Mammary epithelial cell (primary cell): ENCODE data around the gene POLL.

Experiments
- CTCF ChIP-seq, 2 donors: IDR thresholded peaks in 1 of 2; conservative IDR thresholded peaks in 1 of 2; 2 replicates each; pipeline ENCODE4 v1.5.1; 2011 to 2012; ENCODE audit warnings: inconsistent platforms in 2 of 2, low read length in 2 of 2, mild to moderate bottlenecking in 2 of 2, control low read depth in 1 of 2, low read depth in 1 of 2; ENCODE audit not compliant: insufficient read depth in 1 of 2; ENCODE audit errors: extremely low read depth in 1 of 2
- EZH2 ChIP-seq: IDR thresholded peaks from 2 replicates; pipeline ENCODE4 v1.6.1; 2012; ENCODE audit warnings: low read length, inconsistent platforms, borderline replicate concordance

GRCh38 chr10:101578192-101578591 is 9.9 kb downstream of the POLL start:
- TF ChIP-seq CTCF (conservative IDR thresholded peaks at IDR 0.05 in 1 of 2, IDR thresholded peaks at IDR 0.05 in 1 of 2; ENCODE audit: extremely low read depth in 1 of 2, insufficient read depth in 1 of 2, low read depth in 1 of 2, low read length in 2 of 2) (no peak), EZH2 (no peak)
